Measurements from ENCODE around the gene DIDO1.

Gene DIDO1

DNA sequence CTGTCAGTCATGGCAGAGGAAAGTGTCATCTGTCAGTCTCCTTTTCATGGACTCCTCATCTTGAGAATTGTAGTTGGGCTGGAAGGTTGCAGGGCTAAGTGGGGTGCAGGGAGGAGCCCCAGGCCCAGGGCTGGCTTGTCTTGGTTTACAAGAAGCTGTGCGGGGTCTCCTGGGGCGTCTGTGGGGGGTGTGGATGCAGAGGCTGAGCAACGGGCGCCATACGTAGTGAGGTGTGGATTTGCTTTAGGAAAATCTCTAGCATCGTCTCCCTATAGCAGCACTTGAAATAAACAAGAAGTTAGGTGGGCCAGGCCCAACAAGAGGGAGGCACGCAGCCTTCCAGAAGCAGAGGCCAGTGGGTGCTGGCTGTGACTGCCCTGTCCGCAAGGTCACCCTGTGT is 24.4 kb upstream of the DIDO1 start:
- DNase-seq = no peak
- Histone ChIP-seq H3K4me1 (peaks cover 25% of the 10 kb centered on the region), H3K36me3 (peaks cover 43% of the 10 kb centered on the region), H3K4me3 (ENCODE audit: low read depth, low read length) (no peak overlapping the region), H3K9me3 (no peaks in the 10 kb centered on the region), H3K27me3 (no peaks in the 10 kb centered on the region)
- TF ChIP-seq, protein P1, sequence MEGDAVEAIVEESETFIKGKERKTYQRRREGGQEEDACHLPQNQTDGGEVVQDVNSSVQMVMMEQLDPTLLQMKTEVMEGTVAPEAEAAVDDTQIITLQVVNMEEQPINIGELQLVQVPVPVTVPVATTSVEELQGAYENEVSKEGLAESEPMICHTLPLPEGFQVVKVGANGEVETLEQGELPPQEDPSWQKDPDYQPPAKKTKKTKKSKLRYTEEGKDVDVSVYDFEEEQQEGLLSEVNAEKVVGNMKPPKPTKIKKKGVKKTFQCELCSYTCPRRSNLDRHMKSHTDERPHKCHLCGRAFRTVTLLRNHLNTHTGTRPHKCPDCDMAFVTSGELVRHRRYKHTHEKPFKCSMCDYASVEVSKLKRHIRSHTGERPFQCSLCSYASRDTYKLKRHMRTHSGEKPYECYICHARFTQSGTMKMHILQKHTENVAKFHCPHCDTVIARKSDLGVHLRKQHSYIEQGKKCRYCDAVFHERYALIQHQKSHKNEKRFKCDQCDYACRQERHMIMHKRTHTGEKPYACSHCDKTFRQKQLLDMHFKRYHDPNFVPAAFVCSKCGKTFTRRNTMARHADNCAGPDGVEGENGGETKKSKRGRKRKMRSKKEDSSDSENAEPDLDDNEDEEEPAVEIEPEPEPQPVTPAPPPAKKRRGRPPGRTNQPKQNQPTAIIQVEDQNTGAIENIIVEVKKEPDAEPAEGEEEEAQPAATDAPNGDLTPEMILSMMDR (IDR thresholded peaks at IDR 0.05; ENCODE audit: low read depth, low read length) = no peak

DNA sequence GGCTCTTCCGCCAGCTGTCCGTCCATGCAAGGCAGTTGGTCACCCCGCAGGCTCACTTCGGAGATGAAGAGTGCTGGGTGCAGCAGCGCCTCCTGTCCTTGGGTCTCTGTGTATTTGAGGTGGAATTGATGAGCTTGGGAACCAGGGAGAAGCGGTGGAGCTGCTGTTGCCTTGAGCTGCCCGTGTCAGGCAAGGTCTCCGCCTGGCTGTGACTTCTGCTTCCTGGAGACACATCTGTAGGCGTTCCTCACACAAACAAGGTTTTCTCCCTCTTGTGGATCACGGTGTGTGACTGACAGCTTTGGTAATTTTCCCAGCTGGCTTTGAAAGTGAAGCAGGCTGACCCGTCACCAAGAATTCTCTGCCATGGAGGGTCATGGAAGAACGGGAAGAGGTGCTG is 23.7 kb upstream of the DIDO1 start:
- Histone ChIP-seq H3K27me3 (no peaks in the 10 kb centered on the region), H3K36me3 (peaks cover 50% of the 10 kb centered on the region), H3K4me3 (ENCODE audit: low read depth, low read length) (no peak overlapping the region), H3K9me3 (no peaks in the 10 kb centered on the region), H3K4me1 (peaks cover 25% of the 10 kb centered on the region)
- no peak for DNase-seq
- TF ChIP-seq, protein P1 (IDR thresholded peaks at IDR 0.05; ENCODE audit: low read depth, low read length) = no peak

DNA sequence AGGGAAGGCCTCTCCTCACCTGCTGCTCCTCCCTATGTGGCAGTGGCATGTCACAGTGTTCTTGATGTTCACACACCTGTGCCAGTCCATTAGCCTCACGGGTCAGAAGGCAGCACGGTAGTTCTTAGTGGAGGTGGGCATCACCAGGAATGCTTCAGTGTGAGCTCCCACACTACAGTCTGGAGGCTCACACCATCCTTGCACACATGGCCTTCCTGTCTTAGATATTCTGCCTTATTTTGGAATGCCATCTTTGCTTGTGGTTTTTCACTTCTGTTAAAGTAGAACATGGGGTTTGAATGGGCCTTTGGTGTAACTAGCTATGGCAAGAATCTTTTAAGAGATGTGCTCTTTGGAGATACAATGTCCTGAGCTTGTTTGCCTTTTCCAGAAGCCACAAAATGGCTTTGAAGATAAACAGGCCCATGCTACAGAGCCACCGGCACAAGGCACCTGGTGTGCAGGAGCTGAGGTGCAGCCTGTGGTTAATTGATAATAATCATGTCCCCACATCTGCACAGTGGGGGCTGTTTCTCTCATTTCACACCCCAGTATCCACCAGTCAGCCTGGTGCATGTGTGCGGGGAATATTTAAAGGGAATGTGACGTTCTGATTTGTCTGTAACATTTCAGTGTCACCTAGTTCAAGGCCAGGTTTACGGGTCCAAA is 23.0 kb upstream of the DIDO1 start:
- H3K4me1 ChIP-seq = peaks cover 19% of the 10 kb centered on the region
- no peak for DNase-seq
- peaks cover 56% of the 10 kb centered on the region for H3K36me3 ChIP-seq
- H3K27me3 ChIP-seq = no peaks in the 10 kb centered on the region
- H3K4me3 ChIP-seq (ENCODE audit: low read depth, low read length) = no peak overlapping the region
- TF ChIP-seq, protein P1 (IDR thresholded peaks at IDR 0.05; ENCODE audit: low read depth, low read length) = no peak
- H3K9me3 ChIP-seq = no peaks in the 10 kb centered on the region

DNA sequence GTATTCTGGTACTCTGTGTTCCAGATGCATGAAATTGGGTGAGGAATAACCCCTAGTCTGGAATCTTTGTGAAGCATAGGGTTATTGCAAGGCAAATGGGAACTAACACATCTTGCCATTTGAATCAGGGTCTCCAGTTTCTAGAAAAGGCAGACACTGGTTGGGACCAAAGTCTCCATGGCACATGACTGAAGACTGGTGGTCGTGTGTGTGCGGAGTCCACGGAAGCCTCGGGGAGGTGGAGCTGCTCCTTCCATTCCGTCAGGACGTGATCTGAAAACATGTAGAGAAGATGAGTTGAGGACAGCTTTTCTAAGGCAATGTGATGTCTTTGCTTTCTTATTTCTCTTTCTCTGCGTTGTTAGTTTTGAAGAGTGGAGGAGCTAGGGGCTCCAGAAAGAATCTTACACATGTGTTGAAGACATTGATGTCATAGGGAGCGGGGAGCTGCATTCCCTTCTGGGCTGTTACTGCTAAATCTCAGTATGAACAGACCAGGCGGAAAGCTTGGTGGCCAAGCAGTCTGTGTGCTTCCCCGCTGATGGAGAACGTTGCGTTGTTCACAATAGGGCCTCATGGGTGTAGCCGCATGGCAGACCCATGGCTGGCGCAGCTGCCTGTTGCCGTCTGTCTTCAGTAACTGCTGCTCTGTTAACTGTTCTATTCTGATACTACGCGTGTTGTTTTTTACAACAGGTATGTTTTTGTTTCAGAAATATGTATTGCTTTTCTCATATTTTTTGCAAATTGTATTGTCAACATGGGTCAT is 21.4 kb upstream of the DIDO1 start:
- TF ChIP-seq, protein P1 (IDR thresholded peaks at IDR 0.05; ENCODE audit: low read depth, low read length) = no peak
- Histone ChIP-seq H3K36me3 (peaks cover 72% of the 10 kb centered on the region), H3K4me3 (ENCODE audit: low read depth, low read length) (no peak overlapping the region), H3K4me1 (peaks cover 11% of the 10 kb centered on the region), H3K27me3 (no peaks in the 10 kb centered on the region), H3K9me3 (no peaks in the 10 kb centered on the region)
- no peak for DNase-seq

DNA sequence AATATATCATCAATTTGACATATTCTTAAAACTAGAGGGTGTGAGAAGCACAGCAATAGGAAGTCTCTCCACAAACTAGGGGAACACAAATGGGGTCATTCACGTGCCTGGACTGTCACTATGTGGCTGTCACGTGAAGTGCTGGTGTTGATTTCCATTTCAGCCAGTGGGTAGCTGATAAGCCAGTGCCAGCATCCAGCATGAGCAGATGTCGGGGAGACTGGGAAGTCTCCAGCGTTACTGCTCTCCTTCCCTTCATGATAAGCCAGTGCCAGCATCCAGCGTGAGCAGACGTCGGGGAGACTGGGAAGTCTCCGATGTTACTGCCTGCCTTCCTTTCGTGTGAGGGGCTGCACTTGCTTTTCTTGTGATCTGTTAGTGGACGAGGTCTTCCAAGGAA is 20.6 kb upstream of the DIDO1 start:
- Histone ChIP-seq H3K27me3 (no peaks in the 10 kb centered on the region), H3K36me3 (peaks cover 77% of the 10 kb centered on the region), H3K4me1 (peaks cover 11% of the 10 kb centered on the region), H3K4me3 (ENCODE audit: low read depth, low read length) (no peak overlapping the region), H3K9me3 (no peaks in the 10 kb centered on the region)
- peak; percentile 71 for DNase-seq
- TF ChIP-seq, protein P1 (IDR thresholded peaks at IDR 0.05; ENCODE audit: low read depth, low read length) = no peak

DNA sequence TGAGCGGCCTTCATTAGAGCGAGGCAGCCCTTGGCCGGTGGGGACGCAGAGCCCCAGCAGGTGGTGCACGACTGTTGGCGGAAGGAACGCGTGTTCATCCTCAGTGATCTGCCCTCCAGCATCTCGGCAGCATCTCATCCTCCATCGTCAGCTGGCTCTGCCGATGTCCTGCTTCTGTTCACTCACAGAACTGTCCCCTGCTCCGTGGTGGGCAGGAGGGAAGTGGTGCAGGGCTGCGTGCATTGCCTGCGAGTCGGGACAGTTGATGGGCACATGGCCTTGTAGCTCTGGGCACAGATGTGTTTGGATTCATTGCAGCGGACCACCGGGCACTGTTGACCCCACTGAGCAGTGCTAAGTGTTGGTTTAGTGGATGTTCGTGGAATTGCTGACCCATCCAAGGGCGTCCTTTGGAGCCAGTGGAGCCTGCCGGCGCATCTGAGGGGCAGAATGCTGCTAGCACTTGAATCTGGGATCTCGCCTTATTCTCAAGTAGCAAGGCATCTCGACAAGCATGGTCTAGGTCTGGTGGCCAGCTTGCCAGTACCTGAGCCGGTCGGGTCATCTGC is 19.6 kb upstream of the DIDO1 start:
- H3K4me1 ChIP-seq = peaks cover 11% of the 10 kb centered on the region
- TF ChIP-seq, protein P1 (IDR thresholded peaks at IDR 0.05; ENCODE audit: low read depth, low read length) = peak; percentile 24
- H3K27me3 ChIP-seq = no peaks in the 10 kb centered on the region
- no peaks in the 10 kb centered on the region for H3K9me3 ChIP-seq
- H3K4me3 ChIP-seq (ENCODE audit: low read depth, low read length) = no peak overlapping the region
- H3K36me3 ChIP-seq = peaks cover 82% of the 10 kb centered on the region
- DNase-seq = no peak

Data from BE2C (cell line).